A549 (cell line): ENCODE measurements around the gene CGREF1. TPM values are rescaled to one million over a fixed set of nuclear protein-coding genes. Genes with fewer than 3 reads are reported as not detected.

Source experiments
- ATAC-seq, 2 experiments: fragments of 200-7000 bp in 1 of 2; fragments of >200 bp in 1 of 2; cut with Nextera tagmentation in 1 of 2; cut with Tn5 transposase in 1 of 2; 3 replicates each; pipeline versions ENCODE4 v1.8.0 to v1.9.1; 2018 to 2020; ENCODE audit warnings: mild to moderate bottlenecking in 1 of 2, moderate library complexity in 1 of 2
- CTCF ChIA-PET: fragments of 300-600 bp; sonication (Branson Sonifier 250); formaldehyde crosslinking; extraction: SDS; loops from one replicate; lab custom pipeline; 2021; ENCODE audit warnings: antibody characterized with exemption, inconsistent platforms; lab: Yijun Ruan, JAX
- POLR2A ChIA-PET: fragments of 350-600 bp; formaldehyde crosslinking; extraction: SDS; loops from one replicate; lab custom pipeline; 2021; ENCODE audit warnings: antibody characterized with exemption, inconsistent platforms; lab: Yijun Ruan, JAX
- DNase-seq, 2 experiments: peaks; one replicate each; pipeline versions ENCODE4 v3.0.0 to v3.0.0-alpha.2; 2011 to 2016; ENCODE audit warnings: low read depth in 1 of 2, low spot score in 1 of 2
- FAIRE-seq: peaks from 2 replicates; lab custom pipeline; 2011; peaks lifted over from hg19 to GRCh38; lab: Jason Lieb, UNC
- H3K27ac ChIP-seq, 2 experiments: fragments of >200 bp; sonication (Bioruptor Twin); formaldehyde crosslinking; 3 replicates each; pipeline ENCODE4 v1.5.1; 2016 to 2017
- H3K4me1 ChIP-seq: fragments of >200 bp; sonication (Bioruptor Twin); formaldehyde crosslinking; 3 replicates; pipeline ENCODE4 v1.6.1; 2016
- H3K4me2 ChIP-seq: fragments of >200 bp; sonication (Bioruptor Twin); formaldehyde crosslinking; 3 replicates; pipeline ENCODE4 v1.6.1; 2016
- H3K4me3 ChIP-seq: fragments of >200 bp; sonication (Bioruptor Twin); formaldehyde crosslinking; 3 replicates; pipeline ENCODE4 v1.5.1; 2016
- H3K9me3 ChIP-seq: fragments of >200 bp; sonication (Bioruptor Twin); formaldehyde crosslinking; 3 replicates; pipeline ENCODE4 v1.6.1; 2016
- CEBPB ChIP-seq, 2 experiments: fragments of >200 bp in 1 of 2; sonication (Bioruptor Twin) in 1 of 2; formaldehyde crosslinking in 1 of 2; IDR thresholded peaks; 2 replicates each; pipeline ENCODE4 v1.6.1; 2012 to 2016
- CHD2 ChIP-seq: fragments of 150-350 bp; IDR thresholded peaks from 2 replicates; pipeline ENCODE4 v1.6.1; 2014; ENCODE audit warnings: low read length; ENCODE audit not compliant: partially characterized antibody
- EHMT2 ChIP-seq: fragments of 200-600 bp; sonication (generic); IDR thresholded peaks from 2 replicates; pipeline ENCODE4 v1.6.1; 2016; ENCODE audit warnings: antibody characterized with exemption, low read depth, mild to moderate bottlenecking, moderate library complexity
- ESRRA ChIP-seq: fragments of 150-350 bp; IDR thresholded peaks from 2 replicates; pipeline ENCODE4 v1.6.1; 2014; ENCODE audit warnings: mild to moderate bottlenecking, low read length, borderline replicate concordance
- HES2 ChIP-seq: fragments of >200 bp; sonication (Bioruptor Twin); formaldehyde crosslinking; IDR thresholded peaks from 2 replicates; pipeline ENCODE4 v1.6.1; 2016
- HOXB13 ChIP-seq: fragments of 250-450 bp; sonication (Bioruptor Pico); IDR thresholded peaks from 2 replicates; pipeline ENCODE4 v1.5.0; 2020; ENCODE audit warnings: low read depth, mild to moderate bottlenecking, moderate library complexity
- HOXB5 ChIP-seq: fragments of 250-450 bp; sonication (Bioruptor Pico); IDR thresholded peaks from 2 replicates; pipeline ENCODE4 v1.5.0; 2020; ENCODE audit warnings: mild to moderate bottlenecking, moderate library complexity
- JUN ChIP-seq, 2 experiments: fragments of >200 bp; sonication (Bioruptor Twin); formaldehyde crosslinking; IDR thresholded peaks; 2 replicates in 1 of 2; 3 replicates in 1 of 2; pipeline ENCODE4 v1.6.1; 2016 to 2017
- KDM1A ChIP-seq: fragments of 200-600 bp; sonication (generic); IDR thresholded peaks from 2 replicates; pipeline ENCODE4 v1.6.1; 2016; ENCODE audit warnings: low read depth, mild to moderate bottlenecking
- MAFK ChIP-seq: fragments of 450-650 bp; IDR thresholded peaks from 2 replicates; pipeline ENCODE4 v1.6.1; 2014; ENCODE audit not compliant: partially characterized antibody
- RAD21 ChIP-seq, 2 experiments: fragments of >200 bp in 1 of 2; sonication (Bioruptor Twin) in 1 of 2; formaldehyde crosslinking in 1 of 2; IDR thresholded peaks in 1 of 2; conservative IDR thresholded peaks in 1 of 2; 2 replicates in 1 of 2; 3 replicates in 1 of 2; pipeline ENCODE4 v1.6.1; 2012 to 2018; ENCODE audit warnings: inconsistent platforms in 1 of 2
- RCOR1 ChIP-seq: fragments of 150-350 bp; IDR thresholded peaks from 2 replicates; pipeline ENCODE4 v1.6.1; 2014; ENCODE audit warnings: antibody characterized with exemption, low read length, low read depth
- REST ChIP-seq: fragments of 200-600 bp; sonication (generic); IDR thresholded peaks from 2 replicates; pipeline ENCODE4 v1.6.1; 2016; ENCODE audit warnings: antibody characterized with exemption, mild to moderate bottlenecking, moderate library complexity
- ZNF302 ChIP-seq: fragments of 250-450 bp; sonication (Bioruptor Pico); IDR thresholded peaks from 2 replicates; pipeline ENCODE4 v1.9.0; 2021; ENCODE audit warnings: inconsistent platforms, mild to moderate bottlenecking, moderate library complexity
- ZSCAN20 ChIP-seq: fragments of 250-450 bp; sonication (Bioruptor Pico); IDR thresholded peaks from 2 replicates; pipeline ENCODE4 v1.8.0; 2022; ENCODE audit warnings: mild to moderate bottlenecking, moderate library complexity
- WGBS: methylation state at CpG from one replicate; pipeline ENCODE4 v1.1.6; 2017; ENCODE audit errors: missing lambda C conversion rate; 5-methylcytosine and 5-hydroxymethylcytosine counted together
- polyA plus RNA-seq, 4 experiments: library from polyadenylated mRNA; depleted of rRNA in 3 of 4; stranded (reverse); fragments of >200 nt; fragmentation: RNase III in 1 of 4; extraction: RNeasy Plus Mini Kit Qiagen cat#74134 plus additional on column Dnase treatment in 1 of 4; gene quantifications; 2 replicates in 3 of 4; 3 replicates in 1 of 4; pipeline ENCODE4 v1.2.3, GENCODE V29; 2011 to 2017
- TF ChIP-seq, protein P1 (sequence below): IDR thresholded peaks from 2 replicates; pipeline ENCODE4 v1.6.1; 2012

Gene CGREF1
- polyA plus RNA-seq, 2 of the 4 experiments (the other 2 are of a cell fraction) = 5.1 to 5.8 TPM

DNA sequence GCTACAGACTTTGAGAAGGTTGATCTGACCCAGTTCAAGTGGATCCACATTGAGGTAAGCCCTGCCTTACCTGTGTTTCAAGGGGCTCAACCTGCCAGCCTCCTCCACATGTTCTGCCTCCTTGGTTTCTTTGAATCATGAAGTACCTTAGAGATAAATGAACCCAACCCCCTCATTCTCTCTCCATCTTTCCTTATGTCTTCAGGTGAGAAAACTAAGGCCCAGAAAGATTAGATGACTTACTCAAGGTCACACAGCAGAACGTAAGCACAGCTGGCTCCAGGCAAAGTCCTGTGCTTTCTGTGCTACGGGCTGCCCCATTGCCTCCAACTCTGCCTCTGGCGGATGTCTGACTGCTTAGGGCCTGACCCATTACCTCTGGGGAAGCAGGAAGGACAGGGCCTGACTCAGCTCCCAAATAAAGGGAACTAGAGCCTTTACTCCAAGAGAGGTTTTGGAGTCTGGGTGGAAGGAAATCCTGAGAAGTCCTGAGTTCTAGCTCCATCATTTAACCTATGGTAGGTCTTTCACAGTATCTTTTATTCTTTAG lies 22.1 kb downstream of the CGREF1 start (continued):
- TF ChIP-seq HES2 (no peak), KDM1A (no peak), JUN (IDR thresholded peaks at IDR 0.05) (no peak)
- TF ChIP-seq, all 56 proteins: peak for 0

GRCh38 chr2:27095745-27096651 lies 22.9 kb downstream of the CGREF1 start:
- ChIA-PET POLR2A (interaction anchor here (2.1 kb wide), 1 partner anchor 45 kb away, joined by 5 read pairs; the partner anchor contains the start of gene AGBL5), CTCF (interaction anchor here (0.8 to 12.0 kb wide), 12 partner anchors 11 to 228 kb away, joined by 3 to 197 read pairs (median 7); partner anchors contain the start of genes ABHD1, ATRAID, EMILIN1 and KHK)
- Histone ChIP-seq H3K9me3 (no peaks in the 10 kb centered on the region), H3K27ac (peak overlapping the region; percentile 46 to 71; a peak in 5 of 6 replicates), H3K4me2 (peak overlapping the region; percentile 71), H3K4me1 (peaks cover 20% of the 10 kb centered on the region), H3K4me3 (no peak overlapping the region)
- WGBS = 39% methylated on average over 18 of the region's 18 CpGs
- FAIRE-seq (no peak), ATAC-seq (peak; percentile 67 to 85), DNase-seq (peak; percentile 56 to 80)
- TF ChIP-seq MAFK (no peak), HOXB13 (no peak), REST (no peak), CEBPB (IDR thresholded peaks at IDR 0.05) (peak in 1 of 2 experiments; percentile 68; a peak in 2 of 4 replicates), RAD21 (conservative IDR thresholded peaks at IDR 0.05 in 1 of 2, IDR thresholded peaks at IDR 0.05 in 1 of 2) (no peak), KDM1A (no peak)
- TF ChIP-seq, protein P1, sequence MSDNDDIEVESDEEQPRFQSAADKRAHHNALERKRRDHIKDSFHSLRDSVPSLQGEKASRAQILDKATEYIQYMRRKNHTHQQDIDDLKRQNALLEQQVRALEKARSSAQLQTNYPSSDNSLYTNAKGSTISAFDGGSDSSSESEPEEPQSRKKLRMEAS = 0 out of 2 replicates have a peak, but pooled peaks have one; percentile 13

DNA sequence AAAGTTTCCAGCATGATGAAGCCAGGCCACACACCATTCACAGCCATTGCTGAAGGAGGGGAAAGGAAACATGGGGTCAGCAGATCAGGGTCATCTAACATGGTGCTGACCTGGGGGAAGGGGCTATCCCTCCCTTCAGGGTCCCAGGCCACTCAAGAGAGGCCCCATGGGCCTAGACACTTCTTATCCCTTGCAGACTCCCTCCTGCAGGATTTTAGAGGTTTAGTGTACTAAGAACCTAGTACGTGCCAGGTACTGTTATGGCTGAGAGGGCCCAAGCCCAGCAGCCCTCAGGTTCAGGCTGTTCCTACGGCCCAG lies 23.5 kb downstream of the CGREF1 start:
- ChIA-PET CTCF (interaction anchor here (0.8 to 12.0 kb wide), 7 partner anchors 10 to 228 kb away, joined by 3 to 197 read pairs (median 36); partner anchors contain the start of genes EMILIN1, KHK and TRIM54), POLR2A (interaction anchor here (2.1 kb wide), 1 partner anchor 44 kb away, joined by 5 read pairs; the partner anchor contains the start of gene AGBL5)
- H3K9me3 ChIP-seq = no peaks in the 10 kb centered on the region
- TF ChIP-seq REST = no peak
- no peak for TF ChIP-seq ZSCAN20
- TF ChIP-seq HES2 = no peak
- TF ChIP-seq ESRRA = no peak
- TF ChIP-seq ZNF302 (CRISPR knock-in tag) = no peak
- no peak for TF ChIP-seq RCOR1
- TF ChIP-seq EHMT2 = no peak
- no peak for TF ChIP-seq JUN (IDR thresholded peaks at IDR 0.05)
- no peak for TF ChIP-seq CHD2
- TF ChIP-seq HOXB5 (CRISPR knock-in tag) = no peak
- TF ChIP-seq RAD21 (conservative IDR thresholded peaks at IDR 0.05 in 1 of 2, IDR thresholded peaks at IDR 0.05 in 1 of 2) = no peak
- peaks cover 20% of the 10 kb centered on the region for H3K4me1 ChIP-seq
- DNase-seq (no peak), FAIRE-seq (no peak), ATAC-seq (no peak)
- no peak overlapping the region for H3K27ac ChIP-seq
- H3K4me3 ChIP-seq = no peak overlapping the region
- no peak overlapping the region; the same call in 2 of the 3 replicates for H3K4me2 ChIP-seq
- WGBS = 92% methylated on average over 2 of the region's 2 CpGs
